Activated CD4-positive, alpha-beta memory T cell treated with anti-CD3 and anti-CD28 coated beads for 36 hours (primary cell): ENCODE measurements around the gene TMEM94. TPM values are rescaled to one million over a fixed set of nuclear protein-coding genes. Genes with fewer than 3 reads are reported as not detected.
"Not testable (repeated sequence)": the region's sequence is repeated elsewhere in the genome, so short reads cannot be mapped to it uniquely, and the experiment has no call there.

Experiments used
- CTCF ChIA-PET: fragments of 350-600 bp; sonication (Branson Sonifier 250); formaldehyde crosslinking; loops from one replicate; lab custom pipeline; 2021; ENCODE audit warnings: antibody characterized with exemption, inconsistent platforms; lab: Charles Lee
- POLR2A ChIA-PET: fragments of 350-600 bp; sonication (Branson Sonifier 250); formaldehyde crosslinking; loops from one replicate; lab custom pipeline; 2021; ENCODE audit warnings: antibody characterized with exemption; lab: Charles Lee
- DNase-seq: peaks from one replicate; pipeline ENCODE4 v3.0.0-alpha.2; 2020
- H3K27ac Mint-ChIP-seq: one replicate; pipeline ENCODE4 v1.8.0; 2021; ENCODE audit warnings: mixed read lengths
- H3K27me3 Mint-ChIP-seq: one replicate; pipeline ENCODE4 v1.8.0; 2021; ENCODE audit warnings: mixed read lengths
- H3K36me3 Mint-ChIP-seq: one replicate; pipeline ENCODE4 v1.8.0; 2021; ENCODE audit warnings: mixed read lengths
- H3K4me1 Mint-ChIP-seq: one replicate; pipeline ENCODE4 v1.8.0; 2021; ENCODE audit warnings: low read depth, mixed read lengths
- H3K4me3 Mint-ChIP-seq: one replicate; pipeline ENCODE4 v1.8.0; 2021; ENCODE audit warnings: mild to moderate bottlenecking, mixed read lengths
- H3K9me3 Mint-ChIP-seq: one replicate; pipeline ENCODE4 v1.8.0; 2021; ENCODE audit warnings: mixed read lengths
- intact Hi-C: fragments of 100-400 bp; cut with micrococcal nuclease; formaldehyde crosslinking; loops from one replicate; pipeline ENCODE4 v1.15.1; 2023
- total RNA-seq, 2 experiments: library from RNA; stranded (reverse); gene quantifications; one replicate each; pipeline ENCODE4 v1.2.3, GENCODE V29; 2021

Gene TMEM94
- total RNA-seq, 2 experiments from 2014 or later, result 51.4 to 53.0 TPM

- Mint-ChIP-seq H3K27me3 (no peaks in the 10 kb centered on the region), H3K4me1 (peaks cover under 1% of the 10 kb centered on the region), H3K4me3 (no peak overlapping the region), H3K27ac (no peak overlapping the region), H3K36me3 (peaks cover 7% of the 10 kb centered on the region), H3K9me3 (no peaks in the 10 kb centered on the region)
- POLR2A ChIA-PET, result no interaction called here
- intact Hi-C loops, result no loop called here
- CTCF ChIA-PET, result no interaction called here
- no peak for DNase-seq
These were observed 11.9 kb downstream of the TMEM94 start for GRCh38 chr17:75468291-75468754.

GRCh38 chr17:75468779-75469373, 12.4 kb downstream of the TMEM94 start:
- Mint-ChIP-seq H3K4me1 (no peaks in the 10 kb centered on the region), H3K36me3 (peaks cover 7% of the 10 kb centered on the region), H3K9me3 (no peaks in the 10 kb centered on the region), H3K27me3 (no peaks in the 10 kb centered on the region), H3K27ac (no peak overlapping the region), H3K4me3 (no peak overlapping the region)
- no peak for DNase-seq
- ChIA-PET CTCF (no interaction called here), POLR2A (no interaction called here)
- intact Hi-C loops, result no loop called here

GRCh38 chr17:75471207-75471606, 14.8 kb downstream of the TMEM94 start:
- H3K36me3 Mint-ChIP-seq, result peaks cover 7% of the 10 kb centered on the region
- H3K9me3 Mint-ChIP-seq, result no peaks in the 10 kb centered on the region
- ChIA-PET CTCF (no interaction called here), POLR2A (no interaction called here)
- H3K27me3 Mint-ChIP-seq, result no peaks in the 10 kb centered on the region
- no peaks in the 10 kb centered on the region for H3K4me1 Mint-ChIP-seq
- intact Hi-C loops, result no loop called here
- no peak for DNase-seq
- H3K4me3 Mint-ChIP-seq, result no peak overlapping the region
- no peak overlapping the region for H3K27ac Mint-ChIP-seq

GRCh38 chr17:75472119-75472518, 15.7 kb downstream of the TMEM94 start:
- Mint-ChIP-seq H3K27ac (no peak overlapping the region), H3K4me3 (no peak overlapping the region), H3K4me1 (no peaks in the 10 kb centered on the region), H3K9me3 (no peaks in the 10 kb centered on the region), H3K27me3 (no peaks in the 10 kb centered on the region), H3K36me3 (peaks cover 7% of the 10 kb centered on the region)
- DNase-seq, result no peak
- intact Hi-C loops, result no loop called here
- CTCF ChIA-PET, result no interaction called here
- POLR2A ChIA-PET, result no interaction called here

GRCh38 chr17:75473246-75473645, 16.8 kb downstream of the TMEM94 start:
- Mint-ChIP-seq H3K4me1 (no peaks in the 10 kb centered on the region), H3K4me3 (no peak overlapping the region), H3K27me3 (no peaks in the 10 kb centered on the region), H3K27ac (no peak overlapping the region), H3K9me3 (no peaks in the 10 kb centered on the region), H3K36me3 (peaks cover 7% of the 10 kb centered on the region)
- CTCF ChIA-PET, result no interaction called here
- intact Hi-C loops, result no loop called here
- DNase-seq, result no peak
- POLR2A ChIA-PET, result no interaction called here

GRCh38 chr17:75474736-75475135, 18.3 kb downstream of the TMEM94 start:
- no peak overlapping the region for H3K27ac Mint-ChIP-seq
- no peaks in the 10 kb centered on the region for H3K9me3 Mint-ChIP-seq
- no peaks in the 10 kb centered on the region for H3K27me3 Mint-ChIP-seq
- no peaks in the 10 kb centered on the region for H3K4me1 Mint-ChIP-seq
- H3K36me3 Mint-ChIP-seq, result peaks cover 7% of the 10 kb centered on the region
- H3K4me3 Mint-ChIP-seq, result no peak overlapping the region
- ChIA-PET POLR2A (interaction anchor here (1.6 kb wide), 1 partner anchor 18 kb away, joined by 7 read pairs; the partner anchor contains the start of gene TMEM94), CTCF (interaction anchor here (0.6 to 1.1 kb wide), 2 partner anchors 158 to 279 kb away, joined by 3 read pairs; partner anchors contain the start of gene SMIM5)
- intact Hi-C loops, result no loop called here
- no peak for DNase-seq

GRCh38 chr17:75475144-75475835, 18.9 kb downstream of the TMEM94 start:
- Mint-ChIP-seq H3K27ac (no peak overlapping the region), H3K4me3 (no peak overlapping the region), H3K9me3 (no peaks in the 10 kb centered on the region), H3K27me3 (no peaks in the 10 kb centered on the region), H3K36me3 (peaks cover 7% of the 10 kb centered on the region), H3K4me1 (no peaks in the 10 kb centered on the region)
- ChIA-PET CTCF (interaction anchor here (1.1 kb wide), 1 partner anchor 278 kb away, joined by 3 read pairs; no protein-coding TSS in a partner anchor), POLR2A (interaction anchor here (1.6 kb wide), 1 partner anchor 19 kb away, joined by 7 read pairs; the partner anchor contains the start of gene TMEM94)
- intact Hi-C loops, result no loop called here
- no peak for DNase-seq

- H3K27me3 Mint-ChIP-seq, result no peaks in the 10 kb centered on the region
- H3K9me3 Mint-ChIP-seq, result no peaks in the 10 kb centered on the region
- H3K36me3 Mint-ChIP-seq, result peaks cover 7% of the 10 kb centered on the region
- intact Hi-C loops, result no loop called here
- POLR2A ChIA-PET, result no interaction called here
- no peak for DNase-seq
- CTCF ChIA-PET, result interaction anchor here (1.1 kb wide), 1 partner anchor 278 kb away, joined by 3 read pairs; no protein-coding TSS in a partner anchor
- no peak overlapping the region for H3K27ac Mint-ChIP-seq
- H3K4me3 Mint-ChIP-seq, result no peak overlapping the region
- H3K4me1 Mint-ChIP-seq, result no peaks in the 10 kb centered on the region
These were observed 19.4 kb downstream of the TMEM94 start for GRCh38 chr17:75475851-75476250.

GRCh38 chr17:75476271-75476671, 19.8 kb downstream of the TMEM94 start:
- Mint-ChIP-seq H3K4me3 (no peak overlapping the region), H3K4me1 (no peaks in the 10 kb centered on the region), H3K9me3 (no peaks in the 10 kb centered on the region), H3K27ac (no peak overlapping the region), H3K27me3 (no peaks in the 10 kb centered on the region), H3K36me3 (peaks cover 7% of the 10 kb centered on the region)
- intact Hi-C loops, result no loop called here
- DNase-seq, result no peak
- ChIA-PET POLR2A (interaction anchor here (0.5 kb wide), 1 partner anchor 125 kb away, joined by 3 read pairs; no protein-coding TSS in a partner anchor), CTCF (no interaction called here)

GRCh38 chr17:75476752-75477489, 20.5 kb downstream of the TMEM94 start:
- Mint-ChIP-seq H3K9me3 (no peaks in the 10 kb centered on the region), H3K27me3 (no peaks in the 10 kb centered on the region), H3K27ac (no peak overlapping the region), H3K36me3 (peaks cover 7% of the 10 kb centered on the region), H3K4me3 (no peak overlapping the region), H3K4me1 (no peaks in the 10 kb centered on the region)
- POLR2A ChIA-PET, result interaction anchor here (0.5 kb wide), 1 partner anchor 125 kb away, joined by 3 read pairs; no protein-coding TSS in a partner anchor
- intact Hi-C loops, result no loop called here
- DNase-seq, result no peak
- CTCF ChIA-PET, result no interaction called here

GRCh38 chr17:75477490-75477862, 21.0 kb downstream of the TMEM94 start:
- H3K4me3 Mint-ChIP-seq, CTCF ChIA-PET, H3K9me3 Mint-ChIP-seq, intact Hi-C loops, H3K27me3 Mint-ChIP-seq, H3K4me1 Mint-ChIP-seq, DNase-seq, POLR2A ChIA-PET, H3K27ac Mint-ChIP-seq, H3K36me3 Mint-ChIP-seq: not testable (repeated sequence)

GRCh38 chr17:75478508-75478907, 22.1 kb downstream of the TMEM94 start:
- ChIA-PET CTCF (no interaction called here), POLR2A (no interaction called here)
- H3K4me3 Mint-ChIP-seq, result no peak overlapping the region
- no peaks in the 10 kb centered on the region for H3K9me3 Mint-ChIP-seq
- intact Hi-C loops, result no loop called here
- H3K4me1 Mint-ChIP-seq, result no peaks in the 10 kb centered on the region
- no peak for DNase-seq
- no peaks in the 10 kb centered on the region for H3K27me3 Mint-ChIP-seq
- H3K27ac Mint-ChIP-seq, result no peak overlapping the region
- H3K36me3 Mint-ChIP-seq, result no peaks in the 10 kb centered on the region
